Measurements from ENCODE around the gene C1GALT1.

C1GALT1 gene

GRCh38 chr7:7251742-7252141 lies 69.4 kb downstream of the C1GALT1 start:
- peaks cover 0 to under 1% of the 10 kb centered on the region in 2 experiments; a peak in 1 of 3 replicates for H3K36me3 ChIP-seq (ENCODE audit: control insufficient read depth in 2 of 2, insufficient read depth in 1 of 2, low read length in 2 of 2)
- ChIA-PET CTCF (interaction anchor here (1.0 kb wide), 1 partner anchor 11 kb away, joined by 3 read pairs; no protein-coding TSS in a partner anchor), POLR2A (no interaction called here)
- no peaks in the 10 kb centered on the region for H3K9me3 ChIP-seq (ENCODE audit: control insufficient read depth, insufficient read depth, low read depth, low read length)
- no peak overlapping the region for H3K4me3 ChIP-seq (ENCODE audit: low read depth, low read length)
- H3K4me1 ChIP-seq (ENCODE audit: control insufficient read depth, insufficient read depth, low read length): no peaks in the 10 kb centered on the region
- TF ChIP-seq YY2 (tag by site-specific recombination; IDR thresholded peaks at IDR 0.05) (no peak), ZNF76 (tag by site-specific recombination; IDR thresholded peaks at IDR 0.05; ENCODE audit: borderline replicate concordance, low read depth) (no peak), ZNF510 (tag by site-specific recombination; IDR thresholded peaks at IDR 0.05; ENCODE audit: insufficient replicate concordance) (no peak), ZNF394 (tag by site-specific recombination; IDR thresholded peaks at IDR 0.05; ENCODE audit: borderline replicate concordance) (no peak), OSR2 (tag by site-specific recombination; IDR thresholded peaks at IDR 0.05) (no peak), ZNF26 (tag by site-specific recombination; IDR thresholded peaks at IDR 0.05) (no peak), ZNF391 (tag by site-specific recombination; IDR thresholded peaks at IDR 0.05; ENCODE audit: borderline replicate concordance, low read depth) (no peak), ZSCAN4 (tag by site-specific recombination; IDR thresholded peaks at IDR 0.05) (no peak), ZNF354C (tag by site-specific recombination; IDR thresholded peaks at IDR 0.05; ENCODE audit: borderline replicate concordance, low read depth) (no peak)
- TF ChIP-seq, protein P1, sequence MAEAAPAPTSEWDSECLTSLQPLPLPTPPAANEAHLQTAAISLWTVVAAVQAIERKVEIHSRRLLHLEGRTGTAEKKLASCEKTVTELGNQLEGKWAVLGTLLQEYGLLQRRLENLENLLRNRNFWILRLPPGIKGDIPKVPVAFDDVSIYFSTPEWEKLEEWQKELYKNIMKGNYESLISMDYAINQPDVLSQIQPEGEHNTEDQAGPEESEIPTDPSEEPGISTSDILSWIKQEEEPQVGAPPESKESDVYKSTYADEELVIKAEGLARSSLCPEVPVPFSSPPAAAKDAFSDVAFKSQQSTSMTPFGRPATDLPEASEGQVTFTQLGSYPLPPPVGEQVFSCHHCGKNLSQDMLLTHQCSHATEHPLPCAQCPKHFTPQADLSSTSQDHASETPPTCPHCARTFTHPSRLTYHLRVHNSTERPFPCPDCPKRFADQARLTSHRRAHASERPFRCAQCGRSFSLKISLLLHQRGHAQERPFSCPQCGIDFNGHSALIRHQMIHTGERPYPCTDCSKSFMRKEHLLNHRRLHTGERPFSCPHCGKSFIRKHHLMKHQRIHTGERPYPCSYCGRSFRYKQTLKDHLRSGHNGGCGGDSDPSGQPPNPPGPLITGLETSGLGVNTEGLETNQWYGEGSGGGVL (tag by site-specific recombination; IDR thresholded peaks at IDR 0.05): no peak
- H3K27ac ChIP-seq (ENCODE audit: extremely low read depth, low read depth, low read length): no peak overlapping the region

GRCh38 chr7:7254319-7254718 lies 72.0 kb downstream of the C1GALT1 start:
- CTCF ChIA-PET: no interaction called here
- H3K36me3 ChIP-seq (ENCODE audit: control insufficient read depth in 2 of 2, insufficient read depth in 1 of 2, low read length in 2 of 2): peaks cover 0 to 3% of the 10 kb centered on the region in 2 experiments; a peak in 1 of 3 replicates
- no peaks in the 10 kb centered on the region for H3K9me3 ChIP-seq (ENCODE audit: control insufficient read depth, insufficient read depth, low read depth, low read length)
- POLR2A ChIA-PET: no interaction called here
- TF ChIP-seq, protein P2, sequence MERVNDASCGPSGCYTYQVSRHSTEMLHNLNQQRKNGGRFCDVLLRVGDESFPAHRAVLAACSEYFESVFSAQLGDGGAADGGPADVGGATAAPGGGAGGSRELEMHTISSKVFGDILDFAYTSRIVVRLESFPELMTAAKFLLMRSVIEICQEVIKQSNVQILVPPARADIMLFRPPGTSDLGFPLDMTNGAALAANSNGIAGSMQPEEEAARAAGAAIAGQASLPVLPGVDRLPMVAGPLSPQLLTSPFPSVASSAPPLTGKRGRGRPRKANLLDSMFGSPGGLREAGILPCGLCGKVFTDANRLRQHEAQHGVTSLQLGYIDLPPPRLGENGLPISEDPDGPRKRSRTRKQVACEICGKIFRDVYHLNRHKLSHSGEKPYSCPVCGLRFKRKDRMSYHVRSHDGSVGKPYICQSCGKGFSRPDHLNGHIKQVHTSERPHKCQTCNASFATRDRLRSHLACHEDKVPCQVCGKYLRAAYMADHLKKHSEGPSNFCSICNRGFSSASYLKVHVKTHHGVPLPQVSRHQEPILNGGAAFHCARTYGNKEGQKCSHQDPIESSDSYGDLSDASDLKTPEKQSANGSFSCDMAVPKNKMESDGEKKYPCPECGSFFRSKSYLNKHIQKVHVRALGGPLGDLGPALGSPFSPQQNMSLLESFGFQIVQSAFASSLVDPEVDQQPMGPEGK (tag by site-specific recombination; IDR thresholded peaks at IDR 0.05): no peak
- TF ChIP-seq HOXD13 (CRISPR knock-in tag; IDR thresholded peaks at IDR 0.05; ENCODE audit: borderline replicate concordance) (no peak), SP7 (tag by site-specific recombination; IDR thresholded peaks at IDR 0.05) (no peak), KLF10 (tag by site-specific recombination; IDR thresholded peaks at IDR 0.05) (no peak), ZNF19 (tag by site-specific recombination; IDR thresholded peaks at IDR 0.05; ENCODE audit: low read depth) (no peak), ZNF670 (tag by site-specific recombination; IDR thresholded peaks at IDR 0.05; ENCODE audit: low read depth) (no peak), ZNF169 (tag by site-specific recombination; IDR thresholded peaks at IDR 0.05) (no peak), ZNF48 (tag by site-specific recombination; IDR thresholded peaks at IDR 0.05) (no peak)
- TF ChIP-seq, protein P3, sequence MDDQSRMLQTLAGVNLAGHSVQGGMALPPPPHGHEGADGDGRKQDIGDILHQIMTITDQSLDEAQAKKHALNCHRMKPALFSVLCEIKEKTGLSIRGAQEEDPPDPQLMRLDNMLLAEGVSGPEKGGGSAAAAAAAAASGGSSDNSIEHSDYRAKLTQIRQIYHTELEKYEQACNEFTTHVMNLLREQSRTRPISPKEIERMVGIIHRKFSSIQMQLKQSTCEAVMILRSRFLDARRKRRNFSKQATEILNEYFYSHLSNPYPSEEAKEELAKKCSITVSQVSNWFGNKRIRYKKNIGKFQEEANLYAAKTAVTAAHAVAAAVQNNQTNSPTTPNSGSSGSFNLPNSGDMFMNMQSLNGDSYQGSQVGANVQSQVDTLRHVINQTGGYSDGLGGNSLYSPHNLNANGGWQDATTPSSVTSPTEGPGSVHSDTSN (CRISPR knock-in tag; IDR thresholded peaks at IDR 0.05): no peak
- H3K27ac ChIP-seq (ENCODE audit: extremely low read depth, low read depth, low read length): no peak overlapping the region
- no peak overlapping the region for H3K4me3 ChIP-seq (ENCODE audit: low read depth, low read length)
- H3K4me1 ChIP-seq (ENCODE audit: control insufficient read depth, insufficient read depth, low read length): no peaks in the 10 kb centered on the region

All from HEK293 (cell line).